Raji (cell line): Measurements from ENCODE around the gene MAML2.

Source experiments
- POLR2A ChIP-seq: IDR thresholded peaks from 2 replicates; pipeline ENCODE4 v1.6.1; 2011; ENCODE audit warnings: low read depth, low read length, control low read depth; ENCODE audit not compliant: insufficient read depth

The MAML2 gene

DNA sequence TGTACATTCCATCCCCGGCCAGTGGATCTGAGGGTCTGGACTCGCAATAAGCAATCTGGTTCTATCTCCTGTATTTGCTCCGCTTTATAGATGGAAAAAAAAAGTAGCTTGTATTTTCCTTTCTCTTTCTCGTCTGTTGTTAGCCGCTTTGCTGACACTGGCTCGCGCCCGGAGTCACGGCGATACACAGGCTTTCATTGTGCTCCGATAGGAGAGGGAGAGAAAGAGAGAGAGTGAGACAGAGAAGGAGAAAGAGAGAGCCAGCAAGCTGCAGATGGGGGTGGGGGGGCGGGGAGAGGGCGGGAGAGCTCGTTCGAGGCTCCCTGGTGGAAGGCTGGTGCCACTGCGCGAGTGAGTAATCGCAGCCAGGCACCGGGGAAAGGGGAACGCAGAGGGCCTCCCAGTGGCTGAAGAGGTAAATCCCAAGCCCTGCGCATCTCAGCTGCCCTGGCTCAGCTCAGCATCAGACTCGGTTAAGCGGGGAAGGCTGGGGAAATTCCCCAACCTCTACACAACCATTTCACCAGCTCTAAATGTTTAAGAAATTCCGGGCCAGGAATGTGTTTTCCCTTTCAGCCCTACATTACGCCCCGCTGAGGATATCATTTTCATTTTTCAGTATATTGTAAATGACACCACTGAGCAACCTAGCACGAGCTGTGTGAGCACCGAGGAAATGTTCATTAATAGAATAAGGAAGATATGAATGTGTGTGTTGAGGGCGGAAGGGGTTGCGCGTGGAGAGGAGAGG, at the start of gene MAML2:
Gene MAML2 (minus strand): TSS at position 235 of the 751 bp plus-strand sequence. CDS start 1,300 bp downstream, outside the sequence.
- TF ChIP-seq POLR2A: 0 out of 2 replicates have a peak, but pooled peaks have one; percentile 23

DNA sequence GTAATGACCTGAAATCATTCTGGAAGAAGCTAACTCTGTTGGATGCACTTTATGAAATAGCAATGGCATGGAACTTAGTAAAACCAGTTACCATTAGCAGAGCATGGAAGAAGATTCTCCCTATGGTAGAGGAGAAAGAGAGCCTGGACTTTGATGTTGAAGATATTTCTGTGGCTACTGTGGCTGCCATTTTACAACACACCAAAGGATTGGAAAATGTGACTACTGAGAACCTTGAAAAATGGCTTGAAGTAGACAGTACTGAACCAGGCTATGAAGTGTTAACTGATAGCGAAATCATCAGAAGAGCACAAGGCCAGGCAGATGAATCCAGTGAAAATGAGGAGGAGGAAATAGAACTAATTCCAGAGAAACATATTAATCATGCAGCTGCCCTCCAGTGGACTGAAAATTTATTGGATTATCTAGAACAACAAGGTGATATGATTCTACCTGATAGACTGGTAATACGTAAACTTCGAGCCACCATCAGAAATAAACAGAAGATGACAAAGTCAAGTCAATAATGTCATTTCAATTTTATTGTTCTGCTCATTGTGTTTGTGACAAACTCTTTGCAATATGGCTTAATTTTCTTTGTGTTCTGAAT, 48.8 kb upstream of the MAML2 start:
- no peak for TF ChIP-seq POLR2A

DNA sequence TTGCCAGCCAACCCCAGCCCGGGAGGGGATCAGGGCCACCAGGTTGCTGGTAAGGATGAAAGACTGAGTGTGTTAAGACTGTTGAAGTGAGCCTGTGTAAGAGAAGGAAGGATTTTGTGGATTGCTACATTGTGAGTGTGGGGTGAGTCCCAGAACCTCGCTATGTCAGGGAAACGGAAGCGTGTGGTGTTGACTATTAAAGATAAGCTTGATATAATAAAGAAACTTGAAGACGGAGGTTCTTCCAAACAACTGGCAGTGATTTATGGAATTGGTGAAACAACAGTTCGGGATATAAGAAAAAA, 47.4 kb upstream of the MAML2 start:
- TF ChIP-seq POLR2A: no peak

DNA sequence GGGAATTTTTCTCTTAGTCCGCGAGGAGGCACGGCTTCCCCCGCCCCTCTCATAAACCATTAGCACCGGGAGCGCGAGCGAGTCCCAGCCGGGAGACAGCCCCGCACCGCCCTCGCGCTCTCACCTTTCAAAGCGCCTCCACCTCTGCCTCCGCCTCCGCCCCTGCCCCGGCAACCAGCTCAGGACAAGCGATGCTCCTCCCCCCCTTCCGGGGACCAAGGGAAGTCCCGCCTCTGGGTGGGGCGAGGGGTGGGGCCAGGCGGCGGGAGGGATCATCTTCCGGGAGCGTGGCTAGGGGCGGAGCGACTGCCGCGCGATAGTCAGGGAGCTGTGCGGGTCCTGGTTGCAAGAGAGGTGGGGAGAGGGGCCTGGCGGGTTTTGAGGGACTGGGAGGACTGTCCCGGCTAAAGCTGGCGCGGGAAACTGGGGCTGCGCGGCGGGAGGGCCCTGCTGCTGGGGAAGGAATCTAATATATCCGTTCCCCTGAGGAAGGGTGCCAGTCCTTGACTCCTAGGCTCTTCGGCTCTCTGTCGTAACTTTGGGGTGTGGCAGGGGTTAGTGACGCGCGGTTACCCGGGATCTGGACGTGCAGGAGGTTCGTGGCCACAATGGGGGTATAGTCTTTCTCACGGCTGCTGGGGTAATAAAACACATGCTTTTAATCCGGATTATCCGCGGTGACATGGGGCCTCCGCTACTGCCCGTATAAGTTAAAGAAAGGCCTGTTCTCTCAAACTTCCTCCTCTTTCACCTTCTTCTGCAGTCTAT, 46.9 kb upstream of the MAML2 start, which contains the start of the genes CCDC82 and JRKL:
Gene CCDC82 (minus strand): TSS at position 193 of the 768 bp plus-strand sequence. CDS start 5,165 bp downstream, outside the sequence.
Gene JRKL (plus strand): TSS at position 294 of the 768 bp plus-strand sequence. CDS start 637 bp downstream, outside the sequence.
- peak; percentile 77 for TF ChIP-seq POLR2A

DNA sequence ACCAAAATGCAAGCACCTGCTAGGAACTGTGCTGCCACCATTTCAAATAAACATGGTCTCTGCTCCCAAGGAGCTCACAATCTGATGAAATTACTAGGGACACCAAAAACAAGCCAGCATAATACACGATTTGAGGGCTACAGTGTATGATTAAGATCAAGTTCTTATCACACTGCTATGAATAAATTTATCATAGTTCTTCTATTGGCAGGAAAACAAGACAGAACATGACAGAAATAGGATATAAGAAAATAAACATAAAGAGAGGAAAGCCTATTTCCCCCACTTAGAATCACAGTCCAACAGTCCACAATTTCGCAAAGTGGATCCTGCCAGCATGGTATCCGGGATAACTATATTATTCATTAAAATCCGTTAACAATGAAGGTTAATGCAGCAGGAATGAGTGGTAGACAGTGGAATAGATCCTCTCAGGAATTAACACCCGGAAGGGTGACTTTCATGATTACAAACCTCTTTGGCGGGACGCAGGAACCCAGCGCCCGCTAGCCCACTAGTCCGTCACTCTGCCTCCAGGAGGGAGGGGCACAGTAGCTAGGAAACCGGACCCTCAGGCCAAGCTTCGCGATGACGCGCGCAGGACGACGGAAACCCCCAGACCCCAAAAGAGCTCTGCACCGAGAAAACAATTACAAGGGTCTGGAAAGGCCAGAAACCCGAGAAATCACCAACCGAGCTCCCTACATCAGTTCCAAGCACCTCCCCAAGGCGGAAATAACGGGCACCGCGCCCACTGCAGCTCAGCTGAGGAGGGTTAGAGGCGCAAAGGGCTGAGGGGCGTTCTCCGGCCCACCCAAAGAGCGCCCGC, 46.1 kb upstream of the MAML2 start:
- TF ChIP-seq POLR2A: no peak

DNA sequence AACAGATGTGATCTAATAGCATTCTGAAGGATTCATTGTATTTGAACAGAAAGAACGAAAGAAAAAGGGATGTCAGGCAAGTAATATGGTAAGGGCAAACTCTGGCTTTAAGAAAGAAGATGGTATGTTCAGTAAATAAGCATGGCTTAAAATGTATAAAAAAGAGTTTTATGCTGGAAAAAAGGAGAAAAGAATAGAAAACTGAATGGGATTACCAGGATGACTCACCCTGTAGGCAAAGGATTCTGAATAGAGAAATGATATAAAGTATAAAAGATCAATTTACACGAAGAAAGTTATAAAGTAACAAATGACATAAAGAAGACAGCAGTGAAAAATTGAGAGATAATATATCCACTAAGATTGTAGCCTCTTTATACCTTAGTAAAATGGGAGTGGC, 42.2 kb upstream of the MAML2 start:
- TF ChIP-seq POLR2A: no peak

DNA sequence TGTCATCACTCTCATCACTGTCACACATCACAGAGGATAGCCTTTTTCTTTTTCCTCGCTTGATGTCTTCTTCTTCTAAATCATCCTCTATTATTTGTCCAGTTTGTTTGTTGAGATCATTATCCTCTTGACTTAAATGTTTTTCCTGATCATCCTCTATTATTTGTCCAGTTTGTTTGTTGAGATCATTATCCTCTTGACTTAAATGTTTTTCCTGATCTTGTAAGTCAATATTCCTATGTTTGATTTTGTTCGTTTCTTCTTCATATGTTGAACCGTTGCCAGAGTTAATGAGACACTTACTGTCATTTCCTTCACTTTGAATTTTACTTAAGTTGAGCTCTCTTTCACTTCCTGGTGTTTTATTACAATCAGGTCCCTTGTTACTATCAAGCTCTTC, 41.2 kb upstream of the MAML2 start:
- TF ChIP-seq POLR2A: no peak

DNA sequence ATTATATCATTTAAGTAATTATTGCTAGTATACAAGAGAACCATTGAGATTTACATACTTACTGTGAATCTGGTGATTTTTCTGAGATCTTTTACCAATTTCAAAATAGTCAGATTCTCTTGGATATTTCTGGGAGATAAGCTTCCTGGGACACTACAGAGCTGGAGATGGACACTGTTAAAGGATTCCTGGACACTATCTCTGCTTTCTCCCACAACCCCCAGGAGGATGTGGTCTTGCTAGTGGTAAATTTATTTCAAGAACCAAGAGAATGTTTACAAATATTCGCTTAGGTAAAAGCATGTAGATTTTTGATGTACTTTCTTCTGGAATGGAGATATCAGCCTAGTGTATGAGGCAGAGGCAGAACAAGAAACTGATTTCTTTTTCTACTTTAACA, 33.8 kb upstream of the MAML2 start:
- TF ChIP-seq POLR2A: no peak

DNA sequence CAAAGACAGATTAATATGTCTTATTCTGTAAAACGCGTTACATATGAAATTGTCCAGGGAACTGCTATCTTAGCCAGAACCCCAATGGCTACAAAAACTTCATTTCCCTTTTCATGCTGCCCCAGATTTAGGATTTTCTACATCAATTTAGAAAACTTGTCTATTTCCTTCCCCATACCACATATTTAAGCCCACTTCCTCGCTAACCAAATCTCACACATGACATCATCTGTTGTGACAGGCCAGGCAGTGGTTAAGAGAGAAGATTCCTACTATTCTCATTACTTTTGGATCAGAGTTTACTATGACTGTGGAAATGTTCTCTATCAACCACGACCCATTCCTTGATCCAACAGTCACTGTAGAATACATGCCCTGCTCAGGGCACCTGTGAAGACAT, 30.8 kb upstream of the MAML2 start:
- no peak for TF ChIP-seq POLR2A

DNA sequence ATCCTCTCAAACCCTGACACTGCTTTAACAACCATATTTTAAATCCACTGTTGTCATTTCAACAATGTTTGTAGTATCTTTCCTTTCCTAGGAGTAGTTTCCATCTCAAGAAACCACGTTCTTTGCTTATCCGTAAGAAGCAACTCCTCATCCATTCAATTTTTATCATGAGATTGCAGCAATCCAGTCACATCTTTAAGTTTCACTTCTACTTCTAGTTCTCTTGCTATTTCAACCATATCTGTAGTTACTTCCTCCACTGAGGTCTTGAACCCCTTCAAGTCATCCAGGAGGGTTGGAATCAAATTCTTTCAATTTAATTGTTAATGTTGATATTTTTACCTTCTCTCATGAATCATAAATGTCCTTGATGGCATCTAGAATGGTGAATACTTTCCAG, 24.3 kb upstream of the MAML2 start:
- TF ChIP-seq POLR2A: no peak

DNA sequence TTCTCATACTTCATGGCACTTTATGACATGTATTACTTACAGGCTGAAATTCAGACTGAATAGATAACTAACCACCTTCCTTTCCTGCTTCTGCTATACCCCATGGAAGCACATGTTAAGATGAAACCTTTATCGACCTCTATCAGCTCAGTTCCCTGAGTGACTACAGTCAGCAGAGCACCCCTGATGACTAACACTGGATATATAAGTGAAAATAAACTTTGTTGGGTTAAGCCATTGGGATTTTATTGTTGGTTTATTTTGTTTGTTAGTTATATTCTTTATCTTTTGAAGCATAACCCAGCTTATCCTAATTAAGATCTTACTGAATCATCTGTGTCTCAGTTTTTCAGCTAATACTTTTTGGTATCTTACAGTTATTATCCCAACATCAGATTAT, 23.0 kb upstream of the MAML2 start:
- no peak for TF ChIP-seq POLR2A

DNA sequence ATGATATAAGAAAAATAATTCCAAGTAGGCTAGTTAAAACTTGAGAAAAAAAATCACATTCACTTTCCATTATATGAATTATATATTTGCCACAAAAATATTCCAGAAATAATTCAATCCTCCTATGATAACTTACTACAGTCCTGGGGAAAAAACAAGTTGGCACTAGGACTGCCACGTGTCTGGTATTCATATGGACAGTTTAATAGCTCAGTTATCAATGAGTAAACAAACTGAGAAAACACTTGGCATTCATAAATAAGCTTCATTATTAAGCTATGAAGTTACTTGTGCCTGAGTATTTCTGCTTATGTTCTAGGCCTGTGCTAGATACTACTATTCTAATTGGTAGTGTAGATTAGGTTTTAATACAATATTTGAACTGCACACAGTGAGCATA, 22.5 kb upstream of the MAML2 start:
- TF ChIP-seq POLR2A: no peak

DNA sequence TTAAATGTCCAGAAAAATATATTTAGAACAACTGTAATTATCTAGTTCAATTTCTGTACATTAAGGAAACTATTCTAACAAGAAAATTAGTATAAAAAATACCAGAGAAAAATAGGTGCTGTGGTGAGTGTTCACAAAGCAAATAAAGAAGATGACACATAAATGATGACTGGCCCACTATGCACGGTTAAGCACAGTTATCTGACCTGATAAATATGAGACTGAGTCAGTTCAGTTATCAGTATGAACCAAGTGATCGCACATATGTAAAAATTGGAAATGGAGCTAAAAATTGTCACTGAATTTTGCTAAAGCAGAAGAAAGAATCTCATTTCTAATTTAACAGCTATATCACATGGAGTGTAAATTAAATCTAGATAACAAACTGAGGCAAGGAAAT, 18.8 kb upstream of the MAML2 start:
- no peak for TF ChIP-seq POLR2A

DNA sequence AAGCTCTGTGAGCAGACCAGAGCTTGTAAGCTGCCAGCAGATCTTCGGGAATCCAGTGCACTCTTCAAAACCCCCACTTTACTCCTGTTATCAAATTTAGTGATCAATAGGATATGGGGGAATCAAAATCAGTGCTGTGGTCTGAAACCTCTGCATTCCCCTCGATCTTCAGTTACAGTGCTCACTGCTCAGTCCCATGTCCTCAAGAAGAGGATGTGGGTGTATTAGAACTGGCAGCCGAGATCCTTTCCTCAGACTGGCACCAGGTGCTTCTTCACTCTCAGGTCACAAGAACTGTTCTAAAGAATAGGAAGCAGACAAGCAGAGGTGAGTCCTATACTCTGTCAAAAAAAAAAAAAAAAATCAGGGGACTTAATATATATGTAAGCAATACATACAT, 15.3 kb upstream of the MAML2 start:
- no peak for TF ChIP-seq POLR2A

DNA sequence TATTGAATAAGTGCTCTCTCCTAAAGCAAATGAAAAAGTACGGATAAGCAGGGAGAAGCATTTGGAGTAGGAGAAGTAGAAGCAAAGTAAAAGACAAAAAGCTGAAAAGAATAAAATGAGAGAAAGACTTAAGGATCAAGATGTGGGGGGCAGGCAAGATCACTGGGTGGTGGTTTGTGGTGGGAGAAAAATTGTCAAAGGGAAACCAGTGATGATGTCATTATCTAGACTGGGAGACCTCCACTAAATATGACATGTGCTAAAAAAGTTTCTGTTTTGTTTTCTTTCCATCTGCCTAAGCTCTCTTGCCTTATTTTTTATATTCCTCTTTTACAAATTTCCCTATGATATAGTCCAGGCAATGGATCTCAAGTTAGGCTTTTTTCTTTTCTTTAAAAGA, 14.8 kb upstream of the MAML2 start:
- no peak for TF ChIP-seq POLR2A
